GM15510 (cell line): ENCODE data around the gene UCK2.

Experiments used
- POLR2A ChIP-seq: IDR thresholded peaks from 3 replicates; pipeline ENCODE4 v1.6.1; 2011; ENCODE audit warnings: borderline replicate concordance; ENCODE audit not compliant: insufficient read length; ENCODE audit errors: extremely low read depth

UCK2 gene

DNA sequence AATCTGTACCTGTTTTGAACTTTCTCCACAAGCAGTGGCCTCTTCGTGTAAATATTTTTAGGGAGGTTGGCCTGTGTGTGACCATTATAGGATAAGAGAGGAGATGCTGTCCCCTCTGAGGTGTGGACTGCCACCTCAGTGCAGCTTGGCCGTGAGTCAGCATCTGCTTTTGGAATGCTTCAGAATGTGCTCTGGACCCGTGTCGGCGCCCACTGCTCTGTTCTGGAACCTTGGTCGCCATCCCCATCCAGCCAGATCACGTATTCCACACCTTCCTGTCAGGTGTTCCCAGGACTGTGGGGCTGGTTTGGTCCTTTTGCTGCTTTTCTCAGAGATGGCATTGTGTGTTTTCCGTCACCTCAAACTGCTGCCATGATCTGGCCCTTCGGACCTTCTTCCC is 5.5 kb downstream of the UCK2 start:
- no peak for TF ChIP-seq POLR2A

DNA sequence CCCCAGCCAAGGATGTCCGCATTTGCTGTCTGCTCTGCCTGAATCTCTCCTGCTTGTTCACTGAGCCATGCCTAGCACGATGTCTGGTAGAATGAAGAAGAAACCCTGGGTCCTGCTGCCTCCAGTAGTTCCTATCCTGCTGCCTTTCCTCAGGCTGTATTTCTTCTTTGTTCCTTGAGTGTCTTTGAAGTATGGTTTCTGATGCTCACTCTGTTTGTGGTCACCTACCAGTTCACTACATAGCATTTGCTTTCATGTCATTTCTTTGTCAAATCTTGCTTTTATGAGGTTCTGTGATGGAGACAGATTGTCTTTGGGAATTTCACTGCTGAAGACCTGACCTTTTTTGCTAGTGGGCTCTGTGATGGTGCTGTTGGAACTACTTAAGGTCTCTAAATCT is 5.9 kb downstream of the UCK2 start:
- TF ChIP-seq POLR2A: no peak

DNA sequence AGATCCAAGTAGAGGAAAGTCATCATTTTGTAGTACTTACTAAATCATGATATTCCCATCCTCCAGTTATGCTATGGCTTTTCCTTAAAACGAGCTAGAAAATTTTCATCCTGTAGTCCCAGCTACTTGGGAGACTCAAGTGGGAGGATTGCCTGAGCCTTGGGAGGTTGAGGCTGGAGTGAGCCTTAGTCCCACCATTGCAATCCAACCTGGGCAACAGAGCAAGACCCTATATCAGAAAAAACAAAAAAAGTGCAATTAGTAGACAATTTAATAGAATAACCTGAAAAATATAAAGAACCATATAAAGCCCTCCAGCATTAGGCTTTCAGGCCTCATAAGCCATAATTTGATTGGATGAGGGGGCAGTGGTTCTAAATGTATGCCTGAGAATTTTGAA is 6.8 kb downstream of the UCK2 start:
- no peak for TF ChIP-seq POLR2A

DNA sequence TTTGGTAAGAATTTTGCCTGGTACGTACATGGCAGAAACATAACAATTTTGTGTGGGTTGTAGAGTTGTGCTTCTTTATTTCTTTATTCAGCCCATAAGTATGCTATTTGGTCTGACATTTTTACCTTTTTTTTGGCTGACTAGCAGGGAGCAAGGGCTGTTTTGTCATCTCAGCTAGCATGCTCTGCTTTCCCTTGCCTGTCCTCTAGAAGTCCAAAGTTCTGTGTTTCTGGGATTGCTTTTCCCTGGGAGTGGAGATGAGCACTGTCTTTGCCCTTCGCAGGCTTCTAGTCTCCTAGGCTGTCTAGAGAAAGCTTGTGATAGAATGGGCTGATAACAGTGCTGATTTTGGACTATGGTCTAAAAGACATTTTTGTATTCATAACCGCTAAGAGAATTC is 7.5 kb downstream of the UCK2 start:
- no peak for TF ChIP-seq POLR2A

DNA sequence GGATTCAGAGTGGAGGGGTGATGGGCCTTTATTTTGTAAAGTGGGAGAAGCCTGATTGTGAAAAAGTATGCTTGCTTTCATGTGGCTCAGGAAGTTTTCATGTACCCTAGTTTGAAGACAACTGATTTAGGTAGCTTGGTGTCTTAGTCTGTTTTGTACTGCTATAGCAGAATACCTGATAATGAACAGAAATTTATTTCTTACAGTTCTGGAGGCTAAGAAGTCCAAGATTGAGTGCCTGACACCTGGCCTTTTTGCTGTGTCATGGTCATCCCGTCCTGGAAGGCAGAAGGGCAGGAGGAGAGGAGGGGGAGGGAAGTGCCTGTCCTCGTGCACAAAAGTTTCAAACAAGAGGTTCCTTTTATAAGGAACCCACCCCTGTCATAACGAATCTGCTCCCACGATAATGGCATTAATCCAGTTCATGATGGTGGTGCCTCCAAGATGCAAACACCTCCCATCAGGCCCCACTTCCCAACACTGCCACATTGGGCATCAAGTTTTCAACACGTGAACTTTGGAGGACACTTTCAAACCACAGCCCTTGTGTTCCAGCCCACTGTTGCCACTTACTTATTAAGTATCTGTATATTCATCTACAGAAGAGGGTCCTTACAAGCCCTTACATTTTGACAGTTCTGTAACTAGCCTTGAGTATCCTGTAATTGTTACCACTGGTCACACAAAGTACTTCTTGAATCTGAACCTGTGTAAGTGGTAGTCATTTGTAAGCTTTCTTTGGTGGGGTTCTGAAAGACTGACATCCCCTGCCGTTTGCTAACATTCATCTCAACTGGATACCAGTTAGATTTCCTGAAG is 9.5 kb downstream of the UCK2 start:
- TF ChIP-seq POLR2A: no peak

GRCh38 chr1:165837838-165838364 is 10.5 kb downstream of the UCK2 start:
- TF ChIP-seq POLR2A: no peak

GRCh38 chr1:165840423-165840822 is 13.0 kb downstream of the UCK2 start:
- no peak for TF ChIP-seq POLR2A

GRCh38 chr1:165841582-165842017 is 14.2 kb downstream of the UCK2 start:
- no peak for TF ChIP-seq POLR2A

DNA sequence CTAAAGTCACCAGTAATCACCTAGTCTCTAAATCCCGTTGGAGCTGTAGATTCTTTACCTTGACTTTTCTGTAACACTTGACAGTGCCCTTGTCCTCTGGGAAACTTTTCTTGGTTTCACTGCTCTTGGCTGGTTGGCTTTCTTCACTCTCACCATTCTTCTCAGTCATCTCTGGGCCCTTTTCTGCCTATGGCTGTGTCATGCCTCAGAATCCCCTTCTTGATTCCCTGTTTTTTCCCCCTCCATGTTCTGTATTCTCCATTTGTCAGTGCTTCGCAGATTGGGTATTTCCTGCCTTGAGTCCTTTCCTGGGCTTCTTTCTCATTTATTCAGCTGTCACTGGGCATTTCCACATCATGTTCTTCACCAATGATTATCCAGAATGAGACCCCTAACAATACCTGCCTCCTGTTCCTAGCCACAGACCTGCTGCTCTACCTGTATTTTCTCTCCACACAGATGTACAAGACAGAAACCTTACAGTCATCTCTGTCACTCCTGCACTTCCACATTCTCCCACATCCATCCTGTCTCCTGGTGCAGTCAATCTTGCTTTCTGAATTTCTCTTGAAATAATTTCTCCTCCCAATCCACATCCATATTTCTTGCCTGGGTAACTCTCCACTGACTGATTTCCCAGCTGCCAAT is 14.7 kb downstream of the UCK2 start:
- no peak for TF ChIP-seq POLR2A

- no peak for TF ChIP-seq POLR2A
Observed at GRCh38 chr1:165842671-165843129, 15.3 kb downstream of the UCK2 start.

DNA sequence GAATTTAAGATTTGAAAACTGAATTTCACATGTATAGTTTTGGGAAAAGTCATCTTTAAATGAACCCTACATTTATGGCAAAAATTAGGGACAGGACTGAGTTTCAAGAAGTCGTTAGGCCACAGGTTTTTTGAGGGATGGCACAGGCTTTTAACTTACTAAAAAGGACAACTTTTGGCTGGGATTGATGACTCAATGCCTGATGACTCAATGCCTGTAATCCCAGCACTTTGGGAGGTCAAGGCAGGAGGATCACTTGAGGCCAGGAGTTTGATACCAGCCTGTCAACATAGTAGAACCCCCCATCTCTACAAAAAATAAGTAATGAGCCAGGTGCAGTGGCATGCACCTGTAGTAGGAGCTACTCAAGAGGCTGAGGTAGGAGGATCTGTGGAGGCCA is 15.9 kb downstream of the UCK2 start:
- no peak for TF ChIP-seq POLR2A

DNA sequence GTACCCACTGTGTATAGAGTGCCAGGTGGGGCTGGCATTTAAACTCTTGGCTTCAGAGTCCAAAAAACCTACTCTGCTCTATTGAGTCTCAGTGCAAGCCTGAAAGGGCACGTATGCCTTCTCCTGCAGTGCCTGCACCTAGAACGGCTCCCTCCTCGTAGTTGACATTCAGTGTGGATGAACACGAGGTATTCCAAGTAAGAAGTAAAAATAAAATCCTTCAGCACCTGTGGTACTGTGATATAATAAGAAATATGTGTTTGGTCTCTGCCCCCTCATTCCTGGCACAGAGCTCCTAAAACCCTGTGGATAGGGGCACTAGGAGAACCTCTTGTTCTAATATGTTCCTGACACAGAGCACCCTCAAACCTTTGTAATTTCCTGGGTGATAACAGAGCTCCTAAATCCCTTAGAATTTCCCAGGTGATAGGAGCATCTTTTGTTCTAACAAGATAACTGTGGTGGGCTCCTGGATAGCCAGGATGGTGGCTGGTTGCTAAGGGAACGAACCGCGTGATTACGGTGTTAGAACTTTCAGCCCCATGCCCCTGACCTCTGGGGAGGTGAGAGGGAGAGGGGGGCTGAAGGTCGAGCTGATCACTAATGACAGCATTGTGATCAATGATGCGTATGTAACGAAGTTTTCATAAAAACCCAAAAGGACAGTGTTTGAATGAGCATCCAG is 16.8 kb downstream of the UCK2 start:
- TF ChIP-seq POLR2A: no peak

- TF ChIP-seq POLR2A: no peak
Observed at GRCh38 chr1:165844933-165845332, 17.5 kb downstream of the UCK2 start.

- TF ChIP-seq POLR2A: no peak
Observed at GRCh38 chr1:165845569-165845968, 18.2 kb downstream of the UCK2 start.

GRCh38 chr1:165845992-165846748 is 18.8 kb downstream of the UCK2 start:
- TF ChIP-seq POLR2A: no peak

DNA sequence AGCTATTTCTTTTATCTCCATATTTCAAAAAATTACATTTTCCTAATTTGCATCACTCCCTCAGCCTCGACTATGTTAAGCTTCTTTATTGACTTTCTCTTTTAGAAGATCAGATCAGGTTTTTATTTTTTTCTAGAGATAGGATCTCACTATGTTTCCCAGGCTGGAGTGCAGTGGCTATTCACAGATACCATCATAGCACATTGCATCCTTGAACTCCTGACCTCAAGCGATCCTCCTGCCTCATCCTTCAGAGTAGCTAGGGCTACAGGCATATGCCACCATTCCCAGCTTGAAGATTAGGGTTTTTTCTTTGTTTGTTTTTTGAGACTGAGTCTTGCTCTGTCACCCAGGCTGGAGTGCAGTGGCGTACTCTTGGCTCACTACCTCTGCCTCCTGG is 20.1 kb downstream of the UCK2 start:
- TF ChIP-seq POLR2A: no peak
